Hematopoietic multipotent progenitor cell treated with erythropoietin and hydrocortisone succinate and interleukin-3 and kit ligand, for 15 days (in vitro differentiated cells): Measurements from ENCODE around the gene PGRMC2.

Source experiments
- DNase-seq: peaks from one replicate; pipeline ENCODE4 v3.0.0-alpha.2; 2015; ENCODE audit warnings: low spot score

The PGRMC2 gene

DNA sequence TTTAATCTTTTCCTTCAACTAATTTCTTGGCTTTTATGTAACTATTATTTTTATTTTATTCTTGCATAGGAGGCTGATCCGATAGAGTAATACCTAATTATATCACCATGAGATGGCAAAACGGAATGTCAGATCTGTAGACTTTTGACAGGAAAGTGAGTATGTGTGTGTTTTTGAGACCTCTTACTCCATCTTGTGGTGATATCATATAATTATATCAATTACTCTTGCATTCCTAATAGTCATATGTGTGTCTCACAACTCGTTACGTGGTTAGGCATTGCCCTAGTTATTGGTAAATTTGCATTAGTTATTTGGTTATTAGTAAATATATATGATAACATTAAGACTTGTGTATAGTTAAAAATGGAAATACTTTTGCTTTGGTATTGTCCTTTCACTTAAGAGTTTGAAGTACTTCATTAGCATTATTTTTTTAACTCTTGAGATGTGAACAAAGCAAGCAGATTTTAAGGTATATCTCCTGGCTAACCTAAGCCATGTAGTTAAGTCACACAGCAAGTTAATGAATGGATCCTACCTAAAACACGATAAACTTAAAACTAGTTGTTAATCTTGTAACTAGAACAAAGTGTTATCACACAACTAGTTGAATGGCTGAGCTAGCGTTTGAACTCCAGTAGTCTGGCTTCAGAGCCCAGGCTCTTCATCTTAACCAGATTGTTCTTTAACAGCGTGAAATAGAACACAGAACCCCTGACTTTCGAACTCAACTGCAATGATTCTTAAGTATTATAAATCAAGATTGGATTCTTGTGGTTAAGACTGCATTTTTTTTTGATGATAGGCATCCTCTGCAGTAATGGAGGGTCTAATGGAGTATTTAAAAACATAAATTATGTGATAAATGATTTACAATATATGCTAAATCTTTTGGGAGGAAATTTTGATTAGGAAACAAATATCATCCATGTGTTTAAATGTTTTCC is 67.1 kb downstream of the PGRMC2 start:
- DNase-seq: peak; percentile 49
